Endothelial cell of umbilical vein (primary cell): ENCODE results near the gene CABLES1. TPM values are rescaled to one million over a fixed set of nuclear protein-coding genes. Genes with fewer than 3 reads are reported as not detected.

ENCODE experiments used
- BruUV-seq: library from RNA; stranded (reverse); fragments of 400-500 nt; replicated peaks from 2 replicates; lab custom pipeline; 2021; lab: Mats Ljungman, UMichigan
- CTCF ChIA-PET: fragments of 300-600, 350-600 bp; sonication (Branson Sonifier 250); formaldehyde crosslinking; loops from one replicate; lab custom pipeline; 2021; ENCODE audit warnings: antibody characterized with exemption, inconsistent platforms; lab: Charles Lee
- POLR2A ChIA-PET: fragments of 300-600, 350-600 bp; sonication (Branson Sonifier 250); formaldehyde crosslinking; loops from one replicate; lab custom pipeline; 2021; ENCODE audit warnings: antibody characterized with exemption, inconsistent platforms; lab: Charles Lee
- DNase-seq: peaks from one replicate; pipeline ENCODE4 v3.0.0-alpha.2; 2011; ENCODE audit warnings: low read depth, low spot score
- FAIRE-seq: peaks from 2 replicates; lab custom pipeline; 2011; peaks lifted over from hg19 to GRCh38; lab: Jason Lieb, UNC
- H2AFZ ChIP-seq: 2 replicates; pipeline ENCODE4 v1.6.0; 2012; ENCODE audit warnings: low read depth, low read length, control low read depth, inconsistent platforms
- H3K27ac ChIP-seq: 2 replicates; pipeline ENCODE4 v1.5.1; 2011; ENCODE audit warnings: low read depth, mild to moderate bottlenecking, control low read depth, low read length, moderate library complexity; ENCODE audit not compliant: insufficient read depth
- H3K27me3 ChIP-seq, 2 experiments: 2 replicates each; pipeline versions ENCODE4 v1.6.0 to v1.6.1; 2011; ENCODE audit warnings: low read length in 2 of 2, mixed read lengths in 1 of 2; ENCODE audit not compliant: control insufficient read depth in 2 of 2, insufficient read depth in 2 of 2
- H3K36me3 ChIP-seq, 2 experiments: 2 replicates in 1 of 2; 3 replicates in 1 of 2; pipeline ENCODE4 v1.5.1; 2011; ENCODE audit warnings: low read length in 2 of 2, mild to moderate bottlenecking in 1 of 2, moderate library complexity in 1 of 2; ENCODE audit not compliant: control insufficient read depth in 2 of 2, insufficient read depth in 2 of 2; ENCODE audit errors: extremely low read depth in 1 of 2
- H3K4me1 ChIP-seq: 3 replicates; pipeline ENCODE4 v1.5.1; 2011; ENCODE audit warnings: mild to moderate bottlenecking, low read length; ENCODE audit not compliant: control insufficient read depth, insufficient read depth; ENCODE audit errors: extremely low read depth
- H3K4me2 ChIP-seq: 2 replicates; pipeline ENCODE4 v1.6.1; 2011; ENCODE audit warnings: low read length, control low read depth, mixed read lengths; ENCODE audit not compliant: insufficient read depth
- H3K4me3 ChIP-seq, 3 experiments: fragments of 200-600 bp in 1 of 3; sonication (generic), shearing (Covaris generic) in 1 of 3; replicated peaks in 1 of 3; 2 replicates each; pipeline ENCODE4 v1.5.1; 2011 to 2016; ENCODE audit warnings: control low read depth in 3 of 3, low read length in 3 of 3, mild to moderate bottlenecking in 2 of 3, inconsistent platforms in 1 of 3, low read depth in 1 of 3, moderate library complexity in 1 of 3; ENCODE audit not compliant: insufficient read depth in 1 of 3
- H3K79me2 ChIP-seq: 2 replicates; pipeline ENCODE4 v1.6.0; 2012; ENCODE audit warnings: low read length, inconsistent platforms; ENCODE audit not compliant: control insufficient read depth, insufficient read depth
- H3K9ac ChIP-seq: replicated peaks from 2 replicates; pipeline ENCODE3; 2011; ENCODE audit warnings: low read length, control low read depth; ENCODE audit not compliant: insufficient read depth; ENCODE audit errors: extremely low read depth
- H3K9me1 ChIP-seq: replicated peaks from 3 replicates; pipeline ENCODE4 v1.6.0; 2011; ENCODE audit warnings: mild to moderate bottlenecking, low read length; ENCODE audit not compliant: control insufficient read depth, insufficient read depth; ENCODE audit errors: extremely low read depth
- H3K9me3 ChIP-seq: replicated peaks from 2 replicates; pipeline ENCODE4 v1.5.1; 2012; ENCODE audit warnings: low read length, inconsistent platforms; ENCODE audit not compliant: control insufficient read depth, insufficient read depth
- H4K20me1 ChIP-seq: replicated peaks from 2 replicates; pipeline ENCODE3; 2011; ENCODE audit warnings: mild to moderate bottlenecking, low read length; ENCODE audit not compliant: control insufficient read depth, insufficient read depth; ENCODE audit errors: extremely low read depth
- CTCF ChIP-seq, 2 donors: IDR thresholded peaks; 1 replicate in 1 of 2; 2 replicates in 1 of 2; pipeline ENCODE4 v1.5.1; 2011; ENCODE audit warnings: low read length in 2 of 2, mild to moderate bottlenecking in 2 of 2, moderate library complexity in 2 of 2, control low read depth in 1 of 2, inconsistent platforms in 1 of 2, low read depth in 1 of 2; ENCODE audit not compliant: insufficient read depth in 1 of 2; ENCODE audit errors: extremely low read depth in 1 of 2
- EZH2 ChIP-seq: IDR thresholded peaks from 2 replicates; pipeline ENCODE4 v1.6.1; 2012; ENCODE audit warnings: borderline replicate concordance, low read depth, mild to moderate bottlenecking, moderate library complexity, low read length, inconsistent platforms; ENCODE audit not compliant: severe bottlenecking
- FOS ChIP-seq: IDR thresholded peaks from 2 replicates; pipeline ENCODE4 v1.6.1; 2011; ENCODE audit warnings: mild to moderate bottlenecking, low read length, moderate library complexity, borderline replicate concordance; ENCODE audit not compliant: insufficient read depth
- GATA2 ChIP-seq: IDR thresholded peaks from 2 replicates; pipeline ENCODE4 v1.7.0; 2011; ENCODE audit warnings: low read depth, mild to moderate bottlenecking, moderate library complexity, mixed read lengths, low read length; ENCODE audit not compliant: insufficient read length, insufficient read depth
- JUN ChIP-seq: IDR thresholded peaks from 2 replicates; pipeline ENCODE4 v1.6.1; 2011; ENCODE audit warnings: borderline replicate concordance, low read depth; ENCODE audit not compliant: insufficient read length, insufficient read depth
- MAX ChIP-seq: IDR thresholded peaks from 2 replicates; pipeline ENCODE4 v1.6.1; 2011; ENCODE audit not compliant: insufficient read depth, insufficient read length
- MYC ChIP-seq: IDR thresholded peaks from one replicate; pipeline ENCODE4 v1.6.1; 2011; ENCODE audit warnings: mild to moderate bottlenecking, low read depth, low read length
- POLR2A ChIP-seq: IDR thresholded peaks from 2 replicates; pipeline ENCODE4 v1.6.1; 2012; ENCODE audit warnings: low read depth, mild to moderate bottlenecking, control low read depth, low read length
- POLR2AphosphoS5 ChIP-seq: IDR thresholded peaks from 2 replicates; pipeline ENCODE4 v1.6.1; 2012; ENCODE audit warnings: low read depth, mild to moderate bottlenecking, control low read depth, low read length, moderate library complexity; ENCODE audit not compliant: insufficient read depth
- dilution Hi-C: fragments of 300-500 bp; cut with MboI; formaldehyde crosslinking; loops from one replicate; pipeline ENCODE4 v1.15.0; 2019; ENCODE audit warnings: low sequenced_read_pairs; ENCODE audit not compliant: extremely low pct_ligation_motif_present
- intact Hi-C: fragments of 100-400 bp; cut with micrococcal nuclease; formaldehyde crosslinking; loops from one replicate; pipeline ENCODE4 v1.10.0; 2022
- polyA plus RNA-seq, 4 experiments: library from polyadenylated mRNA; depleted of rRNA in 3 of 4; stranded (reverse) in 3 of 4; unstranded in 1 of 4; fragments of >200 nt; gene quantifications; 2 replicates each; pipeline versions ENCODE4 v1.2.1 to v1.2.3, GENCODE V29; 2011 to 2012; ENCODE audit warnings: missing spikeins in 1 of 4
- total RNA-seq: library from RNA; stranded (reverse); gene quantifications from 2 replicates; pipeline ENCODE4 v1.2.3, GENCODE V29; 2021

CABLES1 gene
- total and polyA plus RNA-seq, 2 donors (not counting 3 experiments of a cell fraction or from before 2014, with no cell fraction given), result 40.2 to 71.1 TPM

- FAIRE-seq (no peak), DNase-seq (no peak)
- Histone ChIP-seq H3K27me3 (no peaks in the 10 kb centered on the region), H3K4me2 (no peak overlapping the region), H3K27ac (no peak overlapping the region), H4K20me1 (peaks cover 2% of the 10 kb centered on the region), H3K9ac (no peak overlapping the region), H3K4me3 (no peak overlapping the region), H3K9me1 (no peaks in the 10 kb centered on the region), H3K79me2 (peaks cover 48% of the 10 kb centered on the region), H3K36me3 (peaks cover 0 to 6% of the 10 kb centered on the region in 2 experiments), H2AFZ (no peak overlapping the region), H3K4me1 (peaks cover 14% of the 10 kb centered on the region), H3K9me3 (no peaks in the 10 kb centered on the region)
- POLR2A ChIA-PET, result no interaction called here
- dilution Hi-C loops (no loop called here), intact Hi-C loops (no loop called here)
- TF ChIP-seq MYC, result no peak
- TF ChIP-seq EZH2, result no peak
- no peak for TF ChIP-seq POLR2AphosphoS5
- no peak for TF ChIP-seq JUN
- no peak for TF ChIP-seq CTCF (IDR thresholded peaks at IDR 0.05; ENCODE audit: extremely low read depth in 1 of 2, insufficient read depth in 1 of 2, low read depth in 1 of 2, low read length in 2 of 2)
- no peak for TF ChIP-seq GATA2
- TF ChIP-seq FOS, result no peak
- no peak for TF ChIP-seq MAX
- TF ChIP-seq POLR2A, result no peak
- CTCF ChIA-PET, result no interaction called here
- BruUV-seq, result no TSS peak
These were observed 34.4 kb downstream of the CABLES1 start for GRCh38 chr18:23169673-23170044.
